Renal cortex interstitium (tissue), 11 donors: ENCODE measurements around the gene PPT1. TPM values are rescaled to one million over a fixed set of nuclear protein-coding genes. Genes with fewer than 3 reads are reported as not detected.
"Not testable (repeated sequence)": the region's sequence is repeated elsewhere in the genome, so short reads cannot be mapped to it uniquely, and the experiment has no call there.

ENCODE experiments used
- DNase-seq, 11 donors: peaks; one replicate each; pipeline ENCODE4 v3.0.0-alpha.2; 2013; ENCODE audit warnings: low read depth in 9 of 11, low spot score in 4 of 11; ENCODE audit errors: extremely low read depth in 1 of 11
- polyA plus RNA-seq, 3 donors: library from polyadenylated mRNA; unstranded; fragments of 120-200 nt; gene quantifications; one replicate each; pipeline ENCODE4 v1.2.1, GENCODE V29; 2013; ENCODE audit not compliant: insufficient read length in 3 of 3

The PPT1 gene
- polyA plus RNA-seq, 3 donors = 103 to 118 (median 111) TPM

DNA sequence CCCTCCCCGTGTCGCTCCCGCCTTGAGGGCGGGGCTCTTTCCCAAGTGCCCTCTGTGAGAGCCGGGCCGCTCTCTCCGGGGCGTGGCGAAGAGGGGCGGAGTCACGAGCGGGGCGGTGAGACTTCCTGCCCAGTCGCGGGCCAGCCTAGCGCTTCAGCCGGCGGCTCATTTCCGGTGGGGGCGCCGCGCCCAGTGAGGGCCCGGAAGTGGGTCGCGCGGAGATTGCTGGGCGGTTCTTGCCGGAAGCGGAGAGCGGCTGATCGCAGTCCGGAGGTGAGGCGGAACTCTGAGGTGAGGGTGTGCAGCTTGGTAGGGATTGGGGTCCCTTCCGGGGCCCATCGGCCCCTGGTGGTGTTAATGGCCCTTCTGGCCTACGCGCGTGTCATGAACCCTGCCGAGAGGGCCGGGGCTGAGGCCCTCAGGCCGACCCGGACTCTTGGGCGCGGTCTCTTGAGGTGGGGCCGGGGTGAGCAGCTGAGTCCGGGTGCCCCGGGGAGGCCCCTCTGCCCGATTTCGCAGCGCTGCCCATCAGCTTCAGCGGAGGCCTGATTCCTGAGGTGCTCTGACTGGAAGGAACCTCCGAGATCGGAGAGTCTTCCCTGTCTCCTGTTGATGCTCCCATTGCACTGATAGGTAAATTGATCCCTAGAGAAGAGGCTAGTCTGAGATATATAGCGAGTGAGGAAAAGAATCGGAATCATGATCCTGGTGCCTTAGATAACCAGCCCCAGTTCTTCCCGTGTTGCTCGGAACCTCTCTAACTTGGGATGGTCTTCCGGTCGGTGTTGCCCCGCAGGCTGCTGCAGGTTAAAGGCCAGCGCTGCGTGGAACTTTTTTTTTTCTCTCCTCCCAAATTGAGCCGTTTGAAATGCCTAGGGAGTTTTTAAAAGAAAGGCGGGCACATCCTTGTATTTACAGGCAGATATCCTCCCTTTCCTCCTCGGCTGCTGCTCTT, 56.3 kb downstream of the PPT1 start, which contains the start of gene CAP1:
TSS of gene CAP1 (plus strand) at position 219 of the 955 bp plus-strand sequence. CDS start 18,618 bp downstream, outside the sequence.
- peak; percentile 94 to 100 (median 99) for DNase-seq

- peak in 10 of 11 donors; percentile 26 to 57 (median 44) for DNase-seq
These were observed 57.1 kb downstream of the PPT1 start for GRCh38 chr1:40039757-40040510.

- peak in 6 of 11 donors; percentile 23 to 50 (median 30) for DNase-seq
These were observed 57.8 kb downstream of the PPT1 start for GRCh38 chr1:40039245-40039756.

GRCh38 chr1:40038697-40039096, 58.4 kb downstream of the PPT1 start:
- no peak for DNase-seq

DNA sequence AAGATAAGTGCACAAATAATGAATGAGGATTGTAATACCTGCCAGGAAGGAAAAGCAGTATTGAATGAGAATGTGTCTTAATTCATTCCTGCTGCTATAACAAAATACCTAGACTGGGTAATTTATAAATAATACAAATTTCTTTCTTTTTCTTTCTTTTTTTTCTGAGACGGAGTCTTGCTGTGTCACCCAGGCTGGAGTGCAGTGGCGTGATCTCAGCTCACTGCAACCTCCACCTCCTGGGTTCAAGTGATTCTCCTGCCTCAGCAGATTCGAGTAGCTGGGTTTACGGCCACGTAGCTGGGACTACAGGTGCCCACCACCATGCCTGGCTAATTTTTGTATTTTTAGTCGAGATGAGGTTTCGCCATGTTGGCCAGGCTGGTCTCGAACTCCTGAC, 59.8 kb downstream of the PPT1 start:
- not testable (repeated sequence) for DNase-seq

- DNase-seq = no peak
These were observed 60.5 kb downstream of the PPT1 start for GRCh38 chr1:40036574-40036973.

DNA sequence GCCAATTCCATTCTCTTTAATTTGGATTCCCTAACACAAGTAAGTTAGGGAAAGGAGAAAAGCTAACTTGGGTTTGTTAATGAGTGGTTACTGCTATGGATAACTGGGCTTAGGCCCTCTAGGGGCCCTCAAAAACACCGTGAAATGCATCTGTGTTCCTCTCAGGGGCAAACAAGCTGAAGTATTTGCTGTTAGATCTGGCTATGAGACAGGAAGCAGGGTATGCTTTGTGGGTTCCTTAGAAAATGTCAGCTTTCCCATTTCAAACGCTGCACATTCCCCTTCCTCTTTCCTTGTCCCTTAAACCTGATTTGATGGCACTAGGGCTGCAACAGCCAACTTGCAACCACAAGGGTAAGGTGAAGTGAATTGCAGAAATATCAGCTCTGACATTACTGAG, 62.2 kb downstream of the PPT1 start:
- no peak for DNase-seq

DNA sequence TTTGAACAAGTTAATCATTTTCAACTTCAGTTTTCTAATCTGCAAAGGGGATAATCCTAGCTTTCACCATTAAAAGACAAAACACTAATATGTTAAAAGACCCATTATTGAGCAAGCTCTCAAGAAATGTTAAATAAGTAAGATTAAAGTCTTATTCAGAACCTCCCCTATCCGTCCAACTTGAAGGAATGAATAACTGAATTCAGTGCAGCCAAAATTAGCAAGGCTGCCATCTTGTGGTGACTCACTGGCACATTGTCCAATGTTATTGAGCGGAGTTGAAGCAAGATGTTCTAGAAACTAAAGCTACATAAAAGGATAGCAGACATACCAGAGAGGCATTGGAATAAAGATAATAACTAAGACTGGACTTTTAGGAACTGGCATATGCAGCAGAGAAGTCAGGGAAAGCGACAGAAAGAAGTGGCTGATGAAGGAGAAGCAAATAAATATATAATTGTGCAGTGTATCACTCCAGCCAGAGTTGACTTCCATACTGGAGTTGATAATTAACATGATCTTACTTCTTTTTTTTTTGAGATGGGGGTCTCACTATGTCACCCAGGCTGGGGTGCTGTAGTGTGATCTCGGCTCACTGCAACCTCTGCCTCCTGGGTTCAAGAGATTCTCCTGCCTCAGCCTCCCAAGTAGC, 64.7 kb downstream of the PPT1 start:
- DNase-seq = peak in 9 of 11 donors; percentile 22 to 46 (median 31)

DNA sequence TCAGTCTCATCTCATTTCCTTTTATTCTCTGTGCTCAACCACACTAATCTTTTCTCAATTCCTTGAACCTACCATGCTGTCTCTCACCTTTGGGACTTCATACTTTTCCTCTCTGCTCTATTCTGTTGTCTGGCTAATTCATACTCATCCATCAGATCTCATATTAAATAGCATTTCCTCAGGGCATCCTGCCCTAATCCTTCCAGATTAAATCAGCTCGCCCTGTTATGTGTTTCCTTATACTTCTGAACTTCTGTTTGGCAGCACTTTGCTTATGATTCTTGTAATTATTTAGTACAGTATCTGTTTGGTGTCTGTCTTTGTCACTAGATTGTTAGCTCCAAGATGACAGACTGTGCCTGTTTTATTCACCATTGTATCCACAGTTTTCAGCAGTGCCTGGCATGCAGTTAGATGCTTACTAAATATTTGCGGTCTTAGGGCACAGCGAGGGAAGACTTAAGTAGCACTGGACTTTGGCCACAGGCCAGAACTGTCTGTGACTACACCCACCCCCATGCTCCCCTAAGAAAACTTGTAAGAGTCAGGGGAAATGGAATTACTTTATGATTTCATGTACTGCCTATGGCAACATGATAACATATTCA, 66.4 kb downstream of the PPT1 start:
- DNase-seq = peak in 1 of 11 donors; percentile 25

DNA sequence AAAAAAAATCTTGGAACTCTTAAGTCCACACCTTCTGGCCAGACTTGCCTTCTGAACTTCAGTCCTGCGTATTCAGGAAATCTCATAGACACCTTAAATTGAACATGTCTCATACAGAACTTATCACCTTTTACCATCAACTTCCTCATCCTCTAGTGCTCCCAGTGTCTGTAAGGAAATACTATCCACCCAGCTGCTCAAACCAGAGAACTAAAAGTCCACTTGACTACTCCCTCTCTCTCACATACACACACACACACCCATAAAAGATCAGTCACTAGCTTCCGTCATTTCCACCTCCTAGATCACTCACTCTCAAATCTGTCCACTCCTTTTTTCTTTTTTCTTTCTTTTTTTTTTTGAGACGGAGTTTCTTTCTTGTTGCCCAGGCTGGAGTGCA, 67.4 kb downstream of the PPT1 start:
- no peak for DNase-seq

DNA sequence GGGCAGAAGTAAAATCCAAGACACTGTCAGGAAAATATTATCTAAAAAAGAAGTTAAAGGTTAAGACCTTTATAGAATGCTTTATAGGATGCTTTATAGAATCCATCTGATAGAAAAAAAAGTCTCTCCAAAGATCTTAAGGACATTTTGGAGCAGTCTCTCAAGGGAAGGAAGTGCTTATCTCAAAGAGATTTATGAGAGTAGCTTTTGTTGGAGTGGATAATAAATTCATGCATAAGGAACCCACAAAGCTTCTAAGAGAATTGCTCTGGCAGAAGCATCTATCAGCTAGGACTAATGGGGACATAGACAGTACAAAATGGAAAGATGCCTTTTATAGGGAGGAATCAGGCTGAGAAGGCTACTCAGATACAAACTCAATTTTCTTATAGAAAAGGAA, 69.4 kb downstream of the PPT1 start:
- no peak for DNase-seq

GRCh38 chr1:40024671-40025070, 72.4 kb downstream of the PPT1 start:
- no peak for DNase-seq

GRCh38 chr1:40023379-40023944, 73.6 kb downstream of the PPT1 start:
- no peak for DNase-seq

Other genes starting within 250 kb of the PPT1 start
- gene TRIT1, start 213.7 kb downstream of the PPT1 start, polyA plus RNA-seq = 10 to 100 TPM; 27.9 to 49.1 (median 40.1) TPM
- gene MYCL, start 195.3 kb downstream of the PPT1 start, polyA plus RNA-seq = 1 to 10 TPM; 7.5 to 8.4 (median 8.1) TPM
- gene MFSD2A, start 142.1 kb downstream of the PPT1 start, polyA plus RNA-seq = 1 to 10 TPM; 1.9 to 7.5 (median 2.5) TPM
- 100 to 1,000 TPM; 169 to 193 (median 193) TPM for gene CAP1, start 56.5 kb downstream of the PPT1 start, polyA plus RNA-seq
- 10 to 100 TPM; 24.6 to 29.4 (median 26.1) TPM for gene RLF, start 64.1 kb upstream of the PPT1 start, polyA plus RNA-seq
- gene TMCO2, start 150.7 kb upstream of the PPT1 start, polyA plus RNA-seq = not detected
- gene ZMPSTE24, start 161.0 kb upstream of the PPT1 start, polyA plus RNA-seq = 10 to 100 TPM; 50.1 to 60.4 (median 60.3) TPM
- 10 to 100 TPM; 18.5 to 29.4 (median 28.5) TPM for gene COL9A2, start 220.0 kb upstream of the PPT1 start, polyA plus RNA-seq